GM18951 (cell line): ENCODE data around the gene PRKCD.

Experiments
- POLR2A ChIP-seq: IDR thresholded peaks from 4 replicates; pipeline ENCODE4 v1.6.1; 2011; ENCODE audit warnings: mild to moderate bottlenecking; ENCODE audit not compliant: insufficient read length, insufficient read depth; ENCODE audit errors: extremely low read depth
- in situ Hi-C: fragments of 300-500 bp; cut with MboI; formaldehyde crosslinking; loops from one replicate; pipeline ENCODE4 v1.12.0; 2022; ENCODE audit warnings: low sequenced_read_pairs, mixed read lengths, inconsistent platforms; ENCODE audit not compliant: unreplicated experiment

Gene PRKCD

GRCh38 chr3:53238051-53238850 lies 77.2 kb downstream of the PRKCD start:
- in situ Hi-C loops = no loop called here
- no peak for TF ChIP-seq POLR2A

DNA sequence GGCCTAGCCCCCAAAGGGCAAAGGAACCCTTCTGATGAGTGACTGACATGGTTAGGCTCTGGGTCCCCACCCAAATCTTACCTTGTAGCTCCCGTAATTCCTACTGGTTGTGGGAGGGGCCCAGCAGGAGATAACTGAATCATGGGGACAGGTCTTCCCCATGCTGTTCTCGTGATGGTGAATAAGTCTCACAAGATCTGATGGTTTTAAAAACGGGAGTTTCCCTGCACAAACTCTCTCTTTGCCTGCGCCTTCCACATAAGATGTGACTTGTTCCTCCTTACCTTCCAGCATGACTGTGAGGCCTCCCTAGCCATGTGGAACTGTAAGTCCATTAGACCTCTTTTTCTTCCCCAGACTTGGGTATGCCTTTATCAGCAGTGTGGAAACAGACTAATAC lies 77.9 kb downstream of the PRKCD start:
- no peak for TF ChIP-seq POLR2A
- in situ Hi-C loops = no loop called here

GRCh38 chr3:53239800-53240199 lies 78.8 kb downstream of the PRKCD start:
- in situ Hi-C loops = no loop called here
- no peak for TF ChIP-seq POLR2A

GRCh38 chr3:53240989-53241972 lies 80.3 kb downstream of the PRKCD start:
- TF ChIP-seq POLR2A = no peak
- in situ Hi-C loops = no loop called here

DNA sequence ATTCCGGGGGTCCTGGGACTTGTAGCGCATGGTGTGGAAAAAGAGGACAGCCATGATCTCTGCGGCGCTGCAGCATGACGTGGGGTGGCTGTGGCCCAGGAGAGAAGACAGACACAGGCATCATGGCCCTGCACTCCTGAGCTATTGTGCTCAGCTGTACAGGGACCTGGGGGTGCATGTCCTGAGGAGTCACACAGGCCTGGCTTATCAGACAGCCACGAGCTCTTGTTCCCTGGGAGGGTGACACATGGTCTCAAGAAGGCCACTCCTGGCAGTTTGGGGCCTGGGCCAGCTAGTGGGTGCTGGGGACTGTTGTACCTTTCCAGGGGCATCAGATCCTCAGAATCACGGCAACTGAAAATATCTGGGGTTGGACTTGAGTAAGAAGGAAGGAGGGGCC lies 81.1 kb downstream of the PRKCD start:
- in situ Hi-C loops = no loop called here
- no peak for TF ChIP-seq POLR2A
